Measurements from ENCODE around the gene NAALADL2.
"Not testable (repeated sequence)": the region's sequence is repeated elsewhere in the genome, so short reads cannot be mapped to it uniquely, and the experiment has no call there.

Gene NAALADL2

DNA sequence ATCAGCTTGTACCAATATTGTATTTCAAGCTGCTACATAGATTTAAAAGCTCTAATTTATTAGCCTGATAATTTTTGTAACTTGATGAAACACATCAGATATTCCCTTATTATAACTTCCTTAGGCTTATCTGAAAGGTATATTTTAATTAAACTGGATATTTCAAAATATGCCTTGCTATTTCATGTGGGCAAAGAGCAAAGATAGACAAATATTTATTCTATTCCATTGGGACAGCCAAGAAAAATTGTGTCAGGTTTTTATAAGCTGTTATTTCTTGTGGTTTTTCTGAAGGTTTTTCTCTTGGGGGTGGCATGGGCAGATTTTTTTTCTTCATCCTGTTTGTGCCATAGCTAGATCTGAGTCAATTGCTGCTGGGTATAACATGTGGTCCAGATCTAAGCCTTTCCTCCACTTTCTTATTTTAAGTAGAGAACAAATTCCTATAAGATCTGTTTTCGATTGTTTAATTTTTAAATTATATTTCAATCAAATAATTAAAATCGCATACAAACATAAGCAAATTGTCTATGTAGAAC is 249.5 kb downstream of the NAALADL2 start:
- no peak for DNase-seq (ENCODE audit: low read depth)
- no peak for TF ChIP-seq CTCF (IDR thresholded peaks at IDR 0.05; ENCODE audit: low read length, missing control alignments)
- H3K4me3 ChIP-seq (replicated peaks; ENCODE audit: low read depth, low read length), result no peak overlapping the region

DNA sequence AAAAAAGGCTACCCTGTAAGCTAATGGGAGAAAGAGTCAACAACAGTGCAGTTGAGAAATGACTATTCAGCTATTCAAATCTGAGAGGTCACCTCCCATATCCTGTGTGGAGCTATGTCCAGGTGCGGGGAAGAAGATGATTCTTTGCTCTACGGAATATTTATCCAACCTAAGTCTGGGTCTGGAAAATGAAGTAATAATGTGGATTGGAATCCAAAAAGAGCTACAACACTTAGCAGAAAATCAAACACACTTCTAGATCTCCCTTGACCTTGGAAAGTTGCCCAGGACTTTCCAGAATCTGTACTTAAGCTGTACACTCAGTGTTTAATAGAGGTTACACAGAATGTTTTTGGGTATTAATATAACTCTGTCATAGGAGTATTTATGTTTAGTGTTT is 251.9 kb downstream of the NAALADL2 start:
- peak; percentile 54 for DNase-seq (ENCODE audit: low read depth)
- H3K4me3 ChIP-seq (replicated peaks; ENCODE audit: low read depth, low read length), result no peak overlapping the region
- TF ChIP-seq CTCF (IDR thresholded peaks at IDR 0.05; ENCODE audit: low read length, missing control alignments), result no peak

- H3K4me3 ChIP-seq (replicated peaks; ENCODE audit: low read depth, low read length), result no peak overlapping the region
- no peak for TF ChIP-seq CTCF (IDR thresholded peaks at IDR 0.05; ENCODE audit: low read length, missing control alignments)
- DNase-seq (ENCODE audit: low read depth), result no peak
Measured at GRCh38 chr3:175118382-175118941, 259.3 kb downstream of the NAALADL2 start.

- peak; percentile 24 for TF ChIP-seq CTCF (IDR thresholded peaks at IDR 0.05; ENCODE audit: low read length, missing control alignments)
- no peak for DNase-seq (ENCODE audit: low read depth)
- H3K4me3 ChIP-seq (replicated peaks; ENCODE audit: low read depth, low read length), result no peak overlapping the region
Measured at GRCh38 chr3:175121225-175121624, 262.1 kb downstream of the NAALADL2 start.

DNA sequence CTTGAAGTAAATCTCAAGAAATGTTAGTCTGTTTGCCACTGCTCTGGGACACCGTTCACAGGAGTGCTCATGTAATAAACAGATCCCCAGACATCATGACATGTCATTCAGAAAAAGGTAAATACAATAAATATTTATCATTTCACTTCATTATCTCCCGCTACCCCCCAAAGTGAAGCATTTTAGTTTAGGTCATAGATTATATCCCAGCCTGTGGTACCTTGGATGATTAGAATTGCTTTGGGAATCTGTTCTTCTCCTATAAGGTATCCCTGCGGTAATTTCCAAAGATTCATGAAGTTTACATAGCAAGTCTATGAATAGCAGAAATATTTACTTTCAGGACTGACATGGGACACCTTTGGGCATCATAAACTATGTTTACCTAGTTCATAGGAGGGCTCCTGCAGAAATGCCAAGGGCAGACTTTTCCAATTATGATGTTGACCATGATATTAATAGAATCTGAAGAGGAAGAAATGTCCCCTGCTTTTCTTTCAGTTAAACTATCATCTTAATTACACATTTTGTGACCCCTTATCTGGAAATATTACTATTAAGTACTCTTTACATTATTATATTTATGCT is 268.0 kb downstream of the NAALADL2 start:
- no peak overlapping the region for H3K4me3 ChIP-seq (replicated peaks; ENCODE audit: low read depth, low read length)
- DNase-seq (ENCODE audit: low read depth), result no peak
- no peak for TF ChIP-seq CTCF (IDR thresholded peaks at IDR 0.05; ENCODE audit: low read length, missing control alignments)

DNA sequence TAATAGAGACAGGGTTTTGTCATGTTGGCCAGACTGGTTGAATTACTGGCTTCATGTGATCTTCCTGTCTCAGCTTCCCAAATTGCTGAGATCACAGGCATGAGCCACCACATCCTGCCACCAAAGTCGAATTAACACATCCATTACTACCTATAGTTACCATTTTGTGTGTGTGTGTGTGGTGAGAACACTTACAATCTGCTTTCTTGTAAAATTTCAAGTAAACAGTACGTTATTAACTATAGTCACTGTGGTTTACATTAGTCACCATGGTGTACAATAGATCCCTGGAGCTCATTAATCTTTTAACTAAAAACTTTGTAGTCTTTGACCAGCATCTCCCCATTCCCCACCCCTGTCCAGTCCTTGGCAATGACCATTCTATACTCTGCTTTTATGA is 270.0 kb downstream of the NAALADL2 start:
- no peak overlapping the region for H3K4me3 ChIP-seq (replicated peaks; ENCODE audit: low read depth, low read length)
- TF ChIP-seq CTCF (IDR thresholded peaks at IDR 0.05; ENCODE audit: low read length, missing control alignments), result no peak
- DNase-seq (ENCODE audit: low read depth), result peak; percentile 7

DNA sequence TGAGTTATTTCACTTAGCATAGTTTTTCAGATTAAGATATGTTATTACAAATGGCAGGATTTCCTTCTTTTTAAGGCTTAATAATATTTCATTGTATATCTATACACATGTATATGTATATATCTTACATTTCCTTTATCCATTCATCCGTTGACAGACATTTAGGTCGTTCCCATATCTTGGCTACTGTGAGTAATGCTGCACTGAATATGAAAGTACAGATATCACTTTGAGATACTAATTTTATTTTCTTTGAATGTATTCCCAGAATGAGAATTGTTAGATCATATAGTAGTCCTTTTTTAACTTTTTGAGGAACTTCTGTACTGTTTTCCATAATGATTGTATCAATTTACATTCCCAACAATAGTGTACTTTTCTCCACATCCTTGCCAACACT is 270.4 kb downstream of the NAALADL2 start:
- DNase-seq (ENCODE audit: low read depth), result no peak
- H3K4me3 ChIP-seq (replicated peaks; ENCODE audit: low read depth, low read length), result no peak overlapping the region
- no peak for TF ChIP-seq CTCF (IDR thresholded peaks at IDR 0.05; ENCODE audit: low read length, missing control alignments)

DNA sequence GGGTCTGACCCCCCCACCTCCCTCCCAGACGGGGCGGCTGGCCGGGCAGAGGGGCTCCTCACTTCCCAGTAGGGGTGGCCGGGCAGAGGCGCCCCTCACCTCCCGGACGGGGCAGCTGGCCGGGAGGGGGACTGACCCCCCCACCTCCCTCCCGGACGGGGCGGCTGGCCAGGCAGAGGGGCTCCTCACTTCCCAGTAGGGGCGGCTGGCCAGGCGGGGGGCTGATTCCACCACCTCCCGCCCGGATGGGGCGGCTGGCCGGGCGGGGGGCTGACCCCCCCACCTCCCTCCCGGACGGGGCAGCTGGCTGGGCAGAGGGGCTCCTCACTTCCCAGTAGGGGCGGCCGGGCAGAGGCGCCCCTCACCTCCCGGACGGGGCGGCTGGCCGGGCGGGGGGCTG is 272.7 kb downstream of the NAALADL2 start:
- DNase-seq (ENCODE audit: low read depth), result not testable (repeated sequence)

DNA sequence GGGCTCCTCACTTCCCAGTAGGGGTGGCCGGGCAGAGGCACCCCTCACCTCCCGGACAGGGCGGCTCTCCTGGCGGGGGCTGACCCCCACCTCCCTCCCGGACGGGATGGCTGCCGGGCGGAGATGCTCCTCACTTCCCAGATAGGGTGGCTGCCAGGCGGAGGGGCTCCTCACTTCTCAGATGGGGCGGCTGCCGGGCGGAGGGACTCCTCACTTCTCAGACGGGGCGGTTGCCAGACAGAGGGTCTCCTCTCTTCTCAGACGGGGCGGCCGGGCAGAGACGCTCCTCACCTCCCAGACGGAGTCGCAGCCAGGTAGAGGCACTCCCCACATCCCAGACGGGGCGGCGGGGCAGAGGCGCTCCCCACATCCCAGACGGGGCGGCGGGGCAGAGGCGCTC is 273.6 kb downstream of the NAALADL2 start:
- DNase-seq (ENCODE audit: low read depth); H3K4me3 ChIP-seq (replicated peaks; ENCODE audit: low read depth, low read length): not testable (repeated sequence)

More for the DNA sequence above, 272.7 kb downstream of the NAALADL2 start:
- H3K4me3 ChIP-seq (replicated peaks; ENCODE audit: low read depth, low read length), result not testable (repeated sequence)
